HG03432 (cell line): ENCODE measurements around the gene CHRNA3.

Source experiments
- ATAC-seq: cut with Tn5 transposase; IDR thresholded peaks from one replicate; pipeline ENCODE4 v1.9.1; 2021; ENCODE audit warnings: mild to moderate bottlenecking, moderate library complexity; ENCODE audit not compliant: unreplicated experiment

The CHRNA3 gene

DNA sequence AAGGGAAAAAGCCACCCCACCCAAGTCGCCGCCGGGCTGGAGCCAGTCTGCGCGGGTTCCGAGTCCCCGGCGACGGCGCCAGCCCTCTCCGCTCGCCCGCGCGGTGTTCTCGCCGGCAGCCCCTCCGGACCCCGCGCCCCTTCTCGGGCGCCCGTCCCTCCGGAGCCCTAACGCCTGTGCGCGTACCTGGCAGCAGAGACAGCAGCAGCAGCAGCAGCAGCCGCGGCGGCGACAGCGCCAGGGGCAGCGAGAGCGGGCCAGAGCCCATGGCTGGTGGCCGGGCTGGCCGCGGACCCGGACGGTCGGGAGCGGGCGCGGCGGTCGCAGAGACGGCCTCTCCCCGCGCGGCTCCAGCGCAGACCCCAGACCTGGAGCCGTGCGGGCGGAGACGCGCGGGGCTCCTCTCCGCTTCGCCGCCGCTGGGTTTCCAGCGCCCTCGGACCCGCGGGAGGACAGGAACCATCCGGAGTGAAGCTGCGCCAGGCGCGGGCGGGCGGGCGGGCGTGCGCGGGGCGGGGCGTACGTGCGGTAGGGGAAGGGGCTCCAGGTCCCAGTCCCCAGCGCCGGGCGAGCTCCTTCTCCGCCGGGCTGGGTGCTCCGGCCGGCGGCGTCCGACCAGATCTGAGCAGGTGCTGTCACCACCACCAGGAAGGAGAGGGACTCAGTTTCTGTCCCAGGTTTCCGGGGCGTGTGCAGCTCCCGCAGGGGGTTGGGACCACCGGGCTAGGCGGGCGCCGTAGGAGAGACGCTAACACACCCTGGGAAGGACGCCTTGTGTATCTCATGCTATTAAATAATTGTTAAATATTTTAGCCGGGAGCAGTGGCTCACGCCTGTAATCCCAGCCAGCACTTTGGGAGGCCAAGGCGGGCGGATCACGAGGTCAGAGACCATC lies at the start of gene CHRNA3:
Gene CHRNA3 (minus strand): TSS at position 470 of the 895 bp plus-strand sequence. CDS start 202 bp downstream, at position 268.
- no peak for ATAC-seq

DNA sequence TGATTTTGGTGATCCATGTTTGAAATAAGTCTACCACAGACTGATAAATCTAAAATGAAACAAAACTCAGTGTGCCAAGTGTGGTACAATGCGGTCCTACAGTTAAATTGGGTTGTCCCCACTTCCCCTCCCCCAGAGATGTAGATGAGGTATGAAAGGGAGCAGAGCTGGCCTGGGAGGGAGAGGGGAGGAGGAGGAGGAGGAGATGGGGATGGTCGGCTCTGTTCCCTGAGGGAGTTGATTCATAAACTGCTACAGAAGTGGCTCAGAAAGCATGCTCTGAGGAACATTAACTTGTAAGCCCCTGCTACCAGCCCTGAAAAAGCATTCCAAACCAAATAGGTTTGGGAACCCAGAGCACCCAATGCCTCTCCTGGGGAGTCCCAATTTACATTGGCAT lies 48.2 kb upstream of the CHRNA3 start:
- ATAC-seq = no peak

DNA sequence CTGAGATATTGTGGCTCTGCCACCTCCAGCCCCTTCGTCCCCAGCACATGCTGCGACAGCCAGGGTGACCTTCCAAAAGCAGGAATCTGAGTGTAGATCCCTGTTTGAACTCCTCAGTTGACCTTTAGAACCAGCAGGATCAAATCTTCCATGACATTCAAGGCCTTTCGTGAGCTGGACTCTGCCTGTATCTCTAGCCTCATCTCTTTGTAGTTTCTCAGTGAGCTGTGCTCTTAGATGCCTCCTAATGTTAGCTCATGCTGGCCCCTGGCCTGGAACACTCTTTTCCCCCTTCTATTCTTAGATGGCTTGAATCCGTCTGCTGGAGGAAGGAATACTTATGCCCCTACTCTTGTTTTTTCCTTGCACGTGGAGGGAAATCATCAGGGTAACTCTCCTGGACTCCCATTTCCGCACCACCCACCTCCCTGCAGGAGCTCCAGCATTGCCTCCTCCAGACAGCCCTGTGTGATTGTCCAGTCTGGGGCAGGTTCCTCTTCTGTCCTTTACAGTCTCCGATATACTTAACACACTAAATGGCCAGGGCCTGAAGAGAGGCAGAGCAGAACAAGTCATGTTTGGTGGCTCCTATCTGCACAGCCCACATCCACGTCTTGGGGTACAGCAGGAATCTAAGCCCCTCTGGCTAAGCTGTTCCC lies 46.9 kb upstream of the CHRNA3 start:
- ATAC-seq = no peak

DNA sequence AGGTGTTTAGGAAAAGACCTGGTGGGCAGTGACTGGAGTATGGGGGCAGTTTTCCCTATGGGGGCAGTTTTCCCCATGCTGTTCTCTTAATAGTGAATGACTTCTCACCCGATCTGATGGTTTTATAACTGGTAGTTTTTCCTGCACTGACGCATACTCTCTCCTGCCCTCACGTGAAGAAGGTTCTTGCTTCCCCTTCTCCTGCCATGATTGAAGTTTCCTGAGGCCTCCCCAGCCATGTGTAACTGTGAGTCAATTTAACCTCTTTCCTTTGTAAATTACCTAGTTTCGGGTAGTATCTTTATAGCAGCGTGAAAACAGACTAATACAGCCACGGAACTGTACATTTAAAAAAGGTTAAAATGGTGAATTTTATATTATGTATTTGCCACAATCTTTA lies 45.2 kb upstream of the CHRNA3 start:
- ATAC-seq = no peak

DNA sequence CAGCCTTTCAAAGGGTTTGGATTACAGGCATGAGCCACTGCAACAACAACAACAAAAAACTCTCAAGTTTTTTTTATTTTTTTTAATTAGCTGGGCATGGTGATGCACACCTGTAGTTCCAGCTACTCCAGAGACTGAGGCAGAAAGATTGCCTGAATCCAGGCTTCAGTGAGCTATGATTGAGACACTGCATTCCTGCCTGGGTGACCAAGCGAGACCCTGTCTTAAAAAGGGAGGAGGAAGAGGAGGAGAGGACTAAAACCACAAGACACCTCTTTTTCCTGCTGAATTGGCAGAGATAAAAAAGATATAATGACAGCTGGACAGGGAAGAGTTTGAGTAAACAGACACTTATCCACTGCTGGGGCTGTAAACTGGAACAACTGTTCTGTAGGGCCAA lies 42.9 kb upstream of the CHRNA3 start:
- no peak for ATAC-seq

DNA sequence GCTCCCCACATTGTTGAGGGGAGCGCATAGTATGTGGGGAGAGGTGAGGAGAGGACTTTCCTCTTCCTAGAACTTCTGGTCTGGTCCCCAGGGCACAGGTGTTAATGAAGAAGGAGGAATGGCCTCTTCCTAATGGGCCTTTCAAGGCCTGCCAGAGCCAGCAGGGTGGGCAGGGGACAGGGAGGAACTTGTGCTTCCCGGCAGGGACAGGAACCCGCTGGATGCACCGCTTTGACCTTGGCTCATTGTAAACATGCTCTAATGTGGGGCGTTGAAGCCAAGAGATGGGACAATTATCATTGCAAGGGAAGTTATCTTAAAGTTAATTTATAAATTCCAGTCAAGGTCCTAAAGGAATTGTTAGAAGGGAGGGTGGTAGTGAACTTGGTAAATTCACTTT lies 41.2 kb upstream of the CHRNA3 start:
- no peak for ATAC-seq

DNA sequence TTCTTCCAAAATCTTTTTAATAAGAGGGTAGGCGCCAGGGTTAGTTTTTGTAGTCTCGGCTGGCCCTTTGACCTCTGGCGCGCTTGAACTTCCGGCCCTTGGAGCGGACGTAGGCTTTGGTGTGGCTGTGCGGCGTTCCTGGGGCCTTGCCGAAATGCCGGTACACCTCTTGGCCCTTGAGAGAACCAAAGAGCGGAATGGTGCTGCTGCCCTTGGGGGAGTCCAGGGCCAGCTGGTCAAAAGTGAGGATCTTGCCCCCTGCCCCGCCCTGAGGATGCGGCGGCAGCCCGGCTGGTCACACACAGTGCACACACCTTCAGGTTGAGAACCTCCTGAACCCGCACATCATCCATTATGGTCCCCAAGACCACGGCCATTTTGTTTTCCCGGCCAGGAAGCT lies 40.2 kb upstream of the CHRNA3 start:
- ATAC-seq = no peak

DNA sequence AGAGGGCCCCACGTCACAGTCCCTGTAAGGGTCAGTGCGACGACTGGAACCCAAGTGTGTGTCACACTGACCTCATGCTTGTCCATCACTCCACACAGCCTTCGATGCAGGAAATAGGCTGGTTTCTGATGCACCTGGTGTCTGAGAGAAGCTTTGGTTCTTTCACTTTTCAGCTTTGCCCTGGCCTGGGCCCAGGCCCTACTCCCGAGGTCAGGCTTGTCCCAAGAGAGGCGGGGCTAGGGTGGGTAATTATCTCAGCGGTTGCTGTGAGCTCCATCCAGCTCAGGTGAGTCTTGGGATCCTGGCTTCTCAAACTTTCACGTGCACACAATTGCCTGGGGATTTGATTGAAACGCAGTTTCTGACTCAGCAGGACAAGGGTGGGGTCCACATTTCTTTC lies 39.8 kb upstream of the CHRNA3 start:
- ATAC-seq = no peak

DNA sequence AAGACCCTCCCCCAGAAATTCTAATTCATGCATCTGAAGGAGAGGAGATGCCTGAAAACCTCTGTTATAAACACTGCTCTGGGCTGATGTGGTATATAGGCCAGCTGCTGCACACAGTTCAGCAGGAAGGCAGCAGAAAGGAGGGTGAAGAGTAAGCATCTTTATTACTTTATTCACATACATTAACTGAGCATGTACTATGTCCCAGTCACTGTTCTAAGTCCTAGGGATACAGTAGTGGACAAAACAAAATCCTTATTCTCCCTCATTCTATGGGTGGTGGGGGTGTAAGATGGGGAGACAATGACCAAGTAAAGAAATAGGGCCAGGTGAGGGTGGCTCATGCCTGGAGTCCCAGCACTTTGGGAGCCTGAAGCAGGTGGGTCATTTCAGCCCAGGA lies 38.0 kb upstream of the CHRNA3 start:
- ATAC-seq = no peak

DNA sequence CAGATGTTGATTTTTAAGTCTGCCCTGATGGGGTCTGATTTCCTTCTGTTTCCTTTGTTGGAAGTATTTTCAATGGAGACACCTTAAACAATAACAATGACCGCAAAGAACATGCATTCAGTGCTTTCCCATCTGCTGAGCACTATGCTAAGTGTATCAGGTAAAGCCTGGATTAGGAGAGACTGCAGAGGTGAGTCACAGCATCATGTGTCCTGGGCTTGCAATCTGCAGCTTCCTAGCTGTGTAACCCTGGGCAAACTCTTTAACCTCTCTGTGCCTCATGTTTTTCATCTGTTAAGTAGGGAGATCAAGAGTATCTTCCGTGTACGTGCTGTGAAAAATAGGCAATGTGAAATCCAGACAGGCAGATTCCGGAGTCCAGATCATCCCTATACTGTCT lies 33.5 kb upstream of the CHRNA3 start:
- no peak for ATAC-seq

DNA sequence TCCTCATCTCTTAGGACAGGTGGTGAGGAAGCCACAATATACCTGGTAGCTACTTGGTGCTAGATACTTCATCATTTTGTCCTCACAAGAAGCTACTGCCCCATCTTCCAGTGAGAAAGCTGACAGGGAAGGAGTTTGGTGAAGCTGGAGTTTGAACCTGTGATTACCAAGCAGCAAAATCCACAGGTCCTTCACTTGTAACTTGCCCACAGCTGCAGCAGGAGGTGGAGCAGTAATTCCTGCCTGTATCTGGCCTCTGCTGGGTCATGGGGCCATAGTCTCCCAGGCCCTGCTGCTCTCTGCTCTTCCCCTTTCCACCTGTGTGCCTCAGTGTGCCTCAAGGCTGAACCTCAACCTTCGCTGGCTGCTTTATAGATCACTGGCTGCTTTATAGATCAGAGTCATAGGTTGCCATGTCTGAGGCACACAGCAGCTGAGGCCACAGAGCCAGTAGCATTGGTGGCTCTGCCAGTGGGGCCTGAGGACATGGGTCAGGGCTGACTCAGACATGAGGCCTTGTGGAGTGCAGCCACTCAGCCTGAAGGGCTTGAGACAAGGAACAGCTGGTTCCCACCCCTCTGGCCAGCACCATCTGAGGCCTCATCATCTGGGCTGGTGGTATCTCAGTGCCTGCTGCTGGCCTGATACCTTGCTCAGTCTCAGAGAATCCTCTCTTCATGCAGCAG lies 31.3 kb upstream of the CHRNA3 start:
- no peak for ATAC-seq

DNA sequence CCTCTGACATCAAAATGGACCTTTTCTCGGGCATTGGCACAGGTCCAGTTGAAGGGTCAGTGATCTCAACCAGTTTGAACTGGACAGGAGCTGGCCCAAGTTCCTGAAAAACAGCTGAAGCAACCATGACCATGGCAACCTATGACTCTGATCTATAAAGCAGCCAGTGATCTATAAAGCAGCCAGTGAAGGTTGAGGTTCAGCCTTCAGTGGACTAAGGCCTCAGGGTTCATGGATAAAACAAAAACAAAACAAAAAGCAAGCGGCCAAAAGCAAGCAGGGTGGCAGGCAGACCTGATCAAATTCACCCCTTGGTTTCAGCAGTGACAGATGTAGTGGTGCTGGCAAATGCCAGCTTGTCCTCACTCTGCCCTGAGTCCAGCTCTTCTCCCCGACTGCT lies 30.2 kb upstream of the CHRNA3 start:
- no peak for ATAC-seq

DNA sequence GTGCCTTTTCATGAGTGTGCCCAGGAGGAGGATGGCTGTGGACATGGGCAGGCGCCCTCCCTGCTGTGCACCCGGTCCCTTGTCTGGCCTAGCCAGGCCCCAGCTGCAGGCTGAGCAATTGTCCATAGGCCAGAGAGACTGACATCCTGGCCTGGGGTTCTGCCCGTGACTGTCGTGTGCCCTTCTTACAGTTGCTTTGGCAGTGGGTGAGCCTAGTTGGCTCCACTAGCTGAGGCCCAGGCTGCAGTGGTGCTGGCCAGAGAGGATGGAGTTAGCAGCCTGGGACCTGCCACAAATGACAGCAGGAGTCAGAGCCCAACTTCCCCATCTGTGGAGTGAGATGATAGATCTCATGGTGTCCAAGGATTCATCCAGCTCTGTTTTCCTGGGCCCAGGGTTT lies 29.2 kb upstream of the CHRNA3 start:
- ATAC-seq = no peak

DNA sequence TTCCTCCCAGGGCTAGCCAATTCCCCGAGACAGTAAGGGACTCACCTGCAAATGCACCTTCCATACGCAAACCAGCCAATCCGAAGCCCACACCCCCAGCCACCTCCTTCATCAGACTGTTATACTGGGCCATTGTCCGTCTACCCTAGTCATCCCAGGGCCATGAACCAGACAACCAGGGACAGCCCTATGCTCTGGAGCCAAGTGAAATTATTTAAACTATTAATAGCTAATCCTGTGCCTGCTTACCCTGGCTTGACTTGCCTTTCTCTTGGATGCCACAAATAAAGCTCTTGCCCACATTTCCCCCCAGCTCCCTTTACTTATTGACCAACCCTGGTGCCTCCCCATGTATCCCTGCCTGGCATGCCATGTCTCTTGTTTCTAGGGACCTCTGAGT lies 24.2 kb upstream of the CHRNA3 start:
- ATAC-seq = no peak

DNA sequence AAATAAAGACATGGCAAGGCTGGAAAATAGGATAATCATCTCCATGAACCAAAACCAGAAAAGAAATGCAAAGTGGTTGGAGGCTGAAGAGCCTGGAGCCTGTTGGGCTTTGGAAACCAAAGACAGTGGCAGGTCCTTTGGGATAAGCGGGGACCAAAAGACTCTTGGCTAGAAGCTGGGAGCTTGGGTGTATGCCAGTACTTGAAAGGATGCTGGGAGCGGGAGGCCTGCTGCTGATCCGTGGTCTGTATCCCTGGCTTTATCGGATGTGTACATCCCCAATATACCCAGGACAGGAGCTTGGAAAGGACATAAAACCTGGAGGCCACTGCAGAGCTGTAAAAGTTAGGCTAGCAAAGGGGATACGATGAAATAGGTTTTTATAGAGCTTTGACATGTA lies 21.5 kb upstream of the CHRNA3 start:
- ATAC-seq = no peak

DNA sequence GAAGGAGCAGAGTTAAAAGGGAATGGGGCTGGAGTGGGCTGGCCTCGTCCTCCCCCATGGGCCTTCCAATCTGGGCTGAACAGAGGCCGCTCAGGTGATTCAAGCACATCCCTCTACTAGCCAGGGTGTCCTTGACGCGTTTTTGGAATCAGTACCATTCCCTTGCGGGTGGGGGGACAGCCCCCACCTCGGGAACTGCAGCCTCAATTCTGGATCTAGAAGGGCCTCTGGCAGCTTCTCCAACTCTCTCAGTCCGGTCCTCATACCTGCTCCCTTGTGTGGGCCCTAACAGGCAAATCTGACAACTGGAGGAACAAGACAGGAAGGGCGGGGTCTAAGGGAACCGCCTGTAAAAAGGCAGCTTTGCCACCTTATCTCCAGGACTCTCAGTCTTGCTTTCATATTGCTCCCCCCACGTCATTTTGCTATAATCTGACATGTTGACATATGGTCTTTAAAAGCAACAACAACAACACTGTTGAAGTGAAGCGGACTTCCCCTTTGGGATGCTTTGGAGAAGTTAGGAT lies 21.0 kb upstream of the CHRNA3 start:
- ATAC-seq = no peak

DNA sequence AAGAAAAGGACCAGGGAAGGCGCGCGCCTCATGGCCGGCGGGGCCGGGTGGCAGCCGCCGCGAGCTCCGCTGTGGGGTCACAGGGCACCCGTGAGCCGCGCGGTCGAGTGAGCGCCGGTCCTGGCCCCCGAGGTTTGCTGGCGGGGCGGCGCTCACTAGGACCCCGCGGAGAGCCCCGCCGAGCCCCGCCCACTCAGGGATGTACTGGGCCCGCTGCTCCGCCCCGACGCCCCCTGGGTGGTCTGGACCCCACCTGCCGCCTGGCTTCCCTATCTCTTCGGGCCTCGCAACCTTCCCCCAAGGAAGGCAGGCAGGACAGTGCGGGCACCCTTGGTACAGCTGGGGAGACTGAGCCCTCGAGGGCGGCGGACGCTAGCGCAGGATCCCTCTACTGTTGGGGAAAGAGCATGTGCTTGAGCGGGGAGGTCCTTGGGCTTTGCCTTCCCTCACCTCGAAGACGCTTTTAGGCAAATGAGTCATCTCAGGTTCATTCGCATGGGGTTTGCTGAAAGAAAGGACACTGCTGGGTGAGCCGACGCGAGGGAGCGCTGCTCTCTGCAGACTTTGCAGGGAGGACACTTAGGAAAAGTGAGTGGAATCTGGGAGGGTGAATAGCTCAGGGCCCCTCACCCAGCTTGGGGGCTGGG lies 20.4 kb upstream of the CHRNA3 start, which contains the start of gene CHRNB4:
Gene CHRNB4 (minus strand): TSS at position 109 of the 647 bp plus-strand sequence. CDS start 77 bp downstream, at position 32.
- no peak for ATAC-seq

DNA sequence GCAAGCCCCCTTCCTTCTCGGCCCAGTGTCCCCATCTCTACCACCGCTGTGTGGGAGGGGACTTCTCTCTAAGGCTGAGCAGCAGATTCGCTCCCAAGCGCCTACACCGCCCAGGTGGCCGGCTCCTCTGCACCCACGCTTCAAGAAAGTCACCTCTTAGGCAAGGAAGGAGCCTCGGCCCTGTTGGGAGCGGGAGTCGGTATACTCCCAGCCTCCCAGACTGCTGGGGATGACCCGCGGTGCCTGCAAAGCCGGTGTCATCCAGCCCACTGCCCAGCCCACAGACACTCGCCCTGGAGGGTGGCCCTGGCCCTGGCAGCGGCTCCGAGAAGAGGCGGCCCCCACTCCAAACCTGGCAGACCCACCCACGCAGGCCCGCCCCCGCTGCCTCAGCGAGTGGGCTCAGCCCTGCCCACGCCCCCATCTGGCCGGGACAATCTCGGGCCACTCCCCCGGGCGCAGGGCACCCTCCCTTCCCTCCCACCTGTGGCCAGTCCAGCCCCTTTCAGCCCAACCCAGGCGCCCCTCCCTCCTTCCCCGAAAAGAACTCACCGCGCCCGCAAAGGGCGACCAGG lies 19.8 kb upstream of the CHRNA3 start:
- no peak for ATAC-seq

DNA sequence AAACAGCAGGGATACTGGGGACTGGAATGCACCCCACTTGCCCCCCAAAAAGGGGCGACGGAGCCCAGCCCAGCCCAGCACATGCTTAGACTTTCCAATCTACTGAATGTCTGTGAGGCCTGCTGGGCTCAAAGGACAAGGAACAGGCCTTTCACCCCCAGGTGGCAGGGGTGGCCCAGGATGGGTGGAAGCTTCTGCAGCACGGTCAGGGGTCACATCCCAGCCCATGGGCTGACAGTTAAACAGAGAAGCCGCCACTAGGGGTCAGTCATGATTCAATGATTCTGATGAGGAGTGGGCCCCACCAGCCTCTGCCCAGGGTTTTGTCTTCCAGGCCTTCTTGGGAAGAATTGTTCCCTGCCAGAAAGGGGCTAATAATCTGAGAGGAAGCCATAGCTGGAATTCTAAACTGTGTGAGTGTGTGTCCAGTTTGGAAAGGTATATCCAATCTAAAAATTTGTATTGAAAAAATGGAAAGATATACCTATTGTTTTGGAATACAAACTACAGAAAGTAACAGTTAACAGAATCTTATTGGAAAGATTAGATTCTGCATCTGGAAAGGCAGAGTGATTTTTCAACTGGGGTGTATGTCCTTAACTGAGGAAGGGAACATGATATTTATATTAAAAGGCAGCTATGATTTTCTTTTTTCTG lies 18.0 kb upstream of the CHRNA3 start:
- ATAC-seq = no peak

DNA sequence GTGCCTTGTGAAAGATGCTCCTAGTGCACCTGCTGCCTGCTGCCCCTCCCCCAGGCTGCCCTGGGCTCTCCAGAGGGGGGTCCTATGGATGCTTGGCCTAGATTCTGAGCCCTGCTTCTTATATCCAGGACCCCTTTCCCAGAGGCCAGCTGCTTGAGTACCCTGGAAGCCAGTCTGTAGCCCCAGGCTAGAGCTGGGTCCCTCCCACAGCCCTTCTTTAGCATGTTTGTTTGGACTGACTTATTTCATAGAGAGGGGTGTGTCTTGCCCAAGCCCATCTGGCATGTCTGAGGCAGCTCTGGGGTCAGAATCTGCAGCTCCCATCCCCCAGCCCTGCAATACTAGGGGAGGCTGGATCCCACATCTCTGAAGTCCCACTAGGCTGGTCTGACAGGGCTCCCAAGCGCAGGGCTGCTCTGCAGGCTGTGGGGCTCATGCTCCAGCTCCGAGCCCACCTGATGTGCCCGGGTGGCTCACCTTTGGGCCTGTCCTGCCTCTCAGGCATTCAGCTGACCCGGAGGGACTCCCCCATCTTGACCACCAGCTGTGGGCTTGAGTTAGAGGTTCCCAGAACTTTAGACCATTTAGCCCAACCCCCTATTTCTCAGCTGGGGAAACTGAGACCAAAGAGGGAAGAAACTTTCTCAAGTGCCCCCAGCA lies 17.1 kb upstream of the CHRNA3 start:
- no peak for ATAC-seq
